Brain microvascular endothelial cell (primary cell): Measurements from ENCODE around the gene EXOC4.

ENCODE experiments used
- DNase-seq: peaks from one replicate; pipeline ENCODE4 v3.0.0-alpha.2; 2020
- H3K27ac ChIP-seq: fragments of 250-450 bp; sonication (Bioruptor Pico); 2 replicates; pipeline ENCODE4 v1.5.1; 2020; ENCODE audit warnings: mild to moderate bottlenecking, moderate library complexity
- H3K27me3 ChIP-seq: fragments of 250-450 bp; sonication (Bioruptor Pico); replicated peaks from 2 replicates; pipeline ENCODE4 v1.5.1; 2020; ENCODE audit warnings: mild to moderate bottlenecking
- H3K36me3 ChIP-seq: fragments of 250-450 bp; sonication (Bioruptor Pico); replicated peaks from 2 replicates; pipeline ENCODE4 v1.5.1; 2020; ENCODE audit warnings: mild to moderate bottlenecking
- H3K4me3 ChIP-seq: 2 replicates; pipeline ENCODE4 v1.5.1; 2011; ENCODE audit warnings: low read depth, mild to moderate bottlenecking, control low read depth, low read length, moderate library complexity
- in situ Hi-C: cut with HindIII; loops from 2 replicates; pipeline ENCODE4 v1.10.0; 2017; ENCODE audit warnings: low sequenced_read_pairs, low pct_ligation_motif_present
- TF ChIP-seq, protein P1 (sequence below): IDR thresholded peaks from 2 replicates; pipeline ENCODE4 v1.5.1; 2011; ENCODE audit warnings: low read depth, mild to moderate bottlenecking, moderate library complexity, low read length, control low read depth, inconsistent platforms; ENCODE audit errors: missing control alignments

Gene EXOC4

DNA sequence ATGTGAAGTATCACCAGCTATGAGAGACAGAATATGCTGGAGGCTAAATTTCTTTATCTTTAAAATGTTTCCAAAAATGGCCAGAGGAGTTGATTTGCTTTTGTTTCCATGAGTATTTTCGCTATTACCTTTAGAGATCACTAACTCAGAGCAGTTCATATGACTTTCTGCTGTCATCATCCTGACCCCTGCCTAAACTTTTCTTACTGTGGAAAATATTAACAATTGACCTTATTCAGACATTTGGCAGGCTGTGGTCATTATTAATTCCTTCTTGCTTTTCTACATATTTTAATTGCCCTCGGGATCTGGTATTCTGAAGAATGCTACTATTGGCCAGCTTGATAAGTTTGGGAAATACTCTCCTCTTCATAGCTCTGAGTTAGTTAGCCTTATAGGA is 156.5 kb downstream of the EXOC4 start:
- no peaks in the 10 kb centered on the region for H3K36me3 ChIP-seq
- no peak overlapping the region for H3K4me3 ChIP-seq
- H3K27ac ChIP-seq, result no peak overlapping the region
- no peak for DNase-seq
- H3K27me3 ChIP-seq, result no peaks in the 10 kb centered on the region
- in situ Hi-C loops, result no loop called here
- TF ChIP-seq, protein P1, sequence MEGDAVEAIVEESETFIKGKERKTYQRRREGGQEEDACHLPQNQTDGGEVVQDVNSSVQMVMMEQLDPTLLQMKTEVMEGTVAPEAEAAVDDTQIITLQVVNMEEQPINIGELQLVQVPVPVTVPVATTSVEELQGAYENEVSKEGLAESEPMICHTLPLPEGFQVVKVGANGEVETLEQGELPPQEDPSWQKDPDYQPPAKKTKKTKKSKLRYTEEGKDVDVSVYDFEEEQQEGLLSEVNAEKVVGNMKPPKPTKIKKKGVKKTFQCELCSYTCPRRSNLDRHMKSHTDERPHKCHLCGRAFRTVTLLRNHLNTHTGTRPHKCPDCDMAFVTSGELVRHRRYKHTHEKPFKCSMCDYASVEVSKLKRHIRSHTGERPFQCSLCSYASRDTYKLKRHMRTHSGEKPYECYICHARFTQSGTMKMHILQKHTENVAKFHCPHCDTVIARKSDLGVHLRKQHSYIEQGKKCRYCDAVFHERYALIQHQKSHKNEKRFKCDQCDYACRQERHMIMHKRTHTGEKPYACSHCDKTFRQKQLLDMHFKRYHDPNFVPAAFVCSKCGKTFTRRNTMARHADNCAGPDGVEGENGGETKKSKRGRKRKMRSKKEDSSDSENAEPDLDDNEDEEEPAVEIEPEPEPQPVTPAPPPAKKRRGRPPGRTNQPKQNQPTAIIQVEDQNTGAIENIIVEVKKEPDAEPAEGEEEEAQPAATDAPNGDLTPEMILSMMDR, result no peak

DNA sequence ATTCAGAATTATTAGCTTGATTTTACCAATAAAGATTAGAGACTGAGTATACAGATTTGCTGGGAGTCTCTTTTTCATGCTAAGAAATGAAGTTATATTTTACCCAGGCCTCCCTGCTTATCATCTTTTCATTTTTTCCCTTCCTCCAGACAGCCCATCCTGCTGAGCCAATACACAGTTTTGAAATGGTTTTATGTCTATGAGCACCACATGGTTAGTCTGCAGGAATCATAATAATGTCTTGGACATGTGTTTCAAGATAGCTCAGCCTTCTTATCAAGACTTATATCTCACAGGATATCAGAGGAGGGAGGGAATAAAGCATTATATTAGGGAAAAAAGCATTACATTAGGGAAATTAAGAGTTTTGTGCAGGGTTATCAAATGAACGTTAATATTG is 157.1 kb downstream of the EXOC4 start:
- no peak for DNase-seq
- in situ Hi-C loops, result no loop called here
- TF ChIP-seq, protein P1, result no peak

DNA sequence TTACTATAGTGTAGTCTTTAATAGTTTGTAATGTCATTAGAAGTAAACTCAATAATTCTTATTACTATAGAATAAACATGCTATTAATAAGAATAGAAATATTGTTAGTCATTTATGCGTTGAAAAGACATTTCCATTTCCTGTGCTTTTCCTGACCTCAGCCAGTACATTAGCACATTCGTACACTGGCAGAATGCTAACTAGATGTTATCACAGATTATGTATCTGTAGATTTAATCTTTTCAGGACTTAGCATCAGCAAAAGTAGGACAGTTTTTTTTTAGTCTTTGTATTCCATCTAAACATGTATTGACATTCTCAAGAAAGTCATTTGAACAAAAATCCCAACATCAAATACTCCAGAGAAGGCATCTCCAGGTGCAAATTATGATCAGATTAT is 158.5 kb downstream of the EXOC4 start:
- no peak for DNase-seq
- no peak overlapping the region for H3K27ac ChIP-seq
- no peaks in the 10 kb centered on the region for H3K27me3 ChIP-seq
- no peaks in the 10 kb centered on the region for H3K36me3 ChIP-seq
- in situ Hi-C loops, result no loop called here
- TF ChIP-seq, protein P1, result no peak
- H3K4me3 ChIP-seq, result no peak overlapping the region

More for the DNA sequence above, 157.1 kb downstream of the EXOC4 start:
- Histone ChIP-seq H3K4me3 (no peak overlapping the region), H3K27me3 (no peaks in the 10 kb centered on the region), H3K36me3 (no peaks in the 10 kb centered on the region), H3K27ac (no peak overlapping the region)

DNA sequence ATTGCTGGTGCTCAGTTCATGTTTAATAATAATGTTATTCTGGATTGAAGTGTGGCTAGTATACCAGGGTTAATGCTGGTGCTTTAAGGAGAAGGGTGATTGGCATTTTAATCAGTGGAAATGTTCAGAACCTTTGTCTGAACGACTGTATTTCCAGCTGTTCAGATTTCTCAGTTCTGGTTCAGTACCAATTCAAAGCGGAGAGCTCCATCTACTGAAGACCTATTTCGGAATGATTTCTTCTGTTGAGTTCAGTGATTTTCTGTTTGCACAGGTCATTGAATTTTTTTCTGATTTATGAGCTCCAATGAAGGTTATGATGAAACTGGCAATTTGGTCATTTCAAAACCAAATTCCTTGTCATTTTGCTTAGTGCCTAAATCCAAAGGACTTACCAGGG is 160.1 kb downstream of the EXOC4 start:
- Histone ChIP-seq H3K36me3 (no peaks in the 10 kb centered on the region), H3K27me3 (no peaks in the 10 kb centered on the region), H3K4me3 (no peak overlapping the region), H3K27ac (no peak overlapping the region)
- TF ChIP-seq, protein P1, result no peak
- in situ Hi-C loops, result no loop called here
- no peak for DNase-seq

DNA sequence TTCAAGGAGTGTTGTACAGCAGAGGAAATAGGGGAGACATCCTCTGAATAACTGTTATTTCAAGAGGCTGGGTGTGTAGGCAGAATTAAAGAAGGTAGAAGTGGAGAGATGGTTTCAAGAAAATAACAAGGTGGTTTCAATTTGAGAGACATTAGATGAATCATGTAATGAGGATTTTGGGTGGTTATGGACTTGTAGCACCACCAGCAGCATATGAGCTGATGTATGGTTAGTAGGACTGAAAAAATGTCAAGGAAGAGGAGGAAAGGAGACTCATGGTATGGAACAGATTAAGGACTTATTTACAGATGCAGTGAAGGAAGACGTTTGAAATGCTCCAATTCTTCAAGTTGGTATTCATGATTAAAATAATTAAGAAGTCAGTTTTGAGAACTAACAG is 166.2 kb downstream of the EXOC4 start:
- TF ChIP-seq, protein P1, result no peak
- H3K4me3 ChIP-seq, result no peak overlapping the region
- no peak for DNase-seq
- H3K27me3 ChIP-seq, result no peaks in the 10 kb centered on the region
- H3K36me3 ChIP-seq, result no peaks in the 10 kb centered on the region
- H3K27ac ChIP-seq, result no peak overlapping the region
- in situ Hi-C loops, result no loop called here

DNA sequence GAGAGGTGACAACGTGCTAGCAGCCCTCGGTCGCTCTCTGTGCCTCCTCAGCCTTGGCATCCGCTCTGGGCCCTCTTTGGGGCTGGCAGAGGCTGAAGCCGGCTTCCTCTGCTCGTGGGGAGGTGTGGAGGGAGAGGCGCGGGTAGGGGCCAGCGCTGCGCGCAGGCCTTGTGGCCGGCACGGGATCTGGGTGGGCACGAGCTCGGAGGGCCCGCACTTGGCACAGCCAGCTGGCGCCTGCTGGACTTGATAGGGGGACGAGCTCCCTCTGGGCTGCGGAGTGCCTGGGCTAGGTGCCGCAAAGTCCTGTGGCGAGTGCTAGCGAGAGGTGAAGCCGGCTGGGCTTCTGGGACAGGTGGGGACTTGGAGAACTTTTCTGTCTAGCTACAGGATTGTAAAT is 170.7 kb downstream of the EXOC4 start:
- Histone ChIP-seq H3K36me3 (no peaks in the 10 kb centered on the region), H3K27ac (no peak overlapping the region), H3K27me3 (no peaks in the 10 kb centered on the region), H3K4me3 (no peak overlapping the region)
- no peak for DNase-seq
- TF ChIP-seq, protein P1, result no peak
- in situ Hi-C loops, result no loop called here
